Lower leg skin (tissue), 4 donors: ENCODE measurements around the gene GRAMD1A. TPM values are rescaled to one million over a fixed set of nuclear protein-coding genes. Genes with fewer than 3 reads are reported as not detected.
"Not testable (repeated sequence)": the region's sequence is repeated elsewhere in the genome, so short reads cannot be mapped to it uniquely, and the experiment has no call there.

ENCODE experiments used
- DNase-seq, 2 donors: peaks; one replicate each; pipeline ENCODE4 v3.0.0-alpha.2; 2019; ENCODE audit warnings: low spot score in 2 of 2
- H3K4me3 ChIP-seq: fragments of 200-600 bp; sonication (generic); 2 replicates; pipeline ENCODE4 v1.5.1; 2017; ENCODE audit warnings: mild to moderate bottlenecking, low read depth; ENCODE audit not compliant: poor library complexity, severe bottlenecking
- POLR2A ChIP-seq, 2 donors: fragments of 450-650 bp; IDR thresholded peaks; one replicate each; pipeline ENCODE4 v1.6.1; 2016 to 2017; ENCODE audit warnings: antibody characterized with exemption in 2 of 2, mild to moderate bottlenecking in 1 of 2, moderate library complexity in 1 of 2
- WGBS, 2 donors: methylation state at CpG; one replicate each; pipeline ENCODE4 v1.1.5; 2018; 5-methylcytosine and 5-hydroxymethylcytosine counted together
- intact Hi-C: fragments of 100-400 bp; cut with DNase I; formaldehyde crosslinking; loops from one replicate; pipeline ENCODE4 v1.15.0; 2023; ENCODE audit warnings: low total_unique reads
- total RNA-seq, 4 donors: library from RNA; depleted of rRNA; stranded (reverse); fragments of >200 nt; gene quantifications; one replicate each; pipeline ENCODE4 v1.1.0, GENCODE V29; 2016
- TF ChIP-seq, protein P1 (sequence below), 3 donors: fragments of 450-650 bp; IDR thresholded peaks; one replicate each; pipeline ENCODE4 v1.5.1; 2016; ENCODE audit warnings: antibody characterized with exemption in 3 of 3, mild to moderate bottlenecking in 3 of 3, moderate library complexity in 2 of 3

Gene GRAMD1A
- total RNA-seq, 4 donors from 2014 or later = 12.6 to 49.2 (median 20.3) TPM

GRCh38 chr19:35005256-35005977 is 5.3 kb downstream of the GRAMD1A start:
- no peak for TF ChIP-seq POLR2A (IDR thresholded peaks at IDR 0.05)
- DNase-seq = no peak
- WGBS, 2 donors = 88 to 90% methylated on average over 11 of the region's 11 CpGs
- intact Hi-C loops = no loop called here
- no peak overlapping the region for H3K4me3 ChIP-seq

DNA sequence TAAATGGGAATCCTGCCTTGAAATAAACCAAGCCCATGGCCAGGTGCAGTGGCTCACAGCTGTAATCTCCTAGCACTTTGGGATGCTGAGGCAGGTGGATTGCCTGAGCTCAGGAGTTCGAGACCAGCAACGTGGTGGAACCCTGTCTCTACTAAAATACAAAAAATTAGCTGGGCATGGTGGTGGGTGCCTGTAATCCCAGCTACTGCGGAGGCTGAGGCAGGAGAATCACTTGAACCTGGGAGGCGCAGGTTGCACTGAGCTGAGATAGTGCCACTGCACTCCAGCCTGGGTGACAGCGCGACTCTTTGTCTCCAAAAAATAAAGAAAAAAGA is 5.9 kb downstream of the GRAMD1A start:
- H3K4me3 ChIP-seq, DNase-seq, intact Hi-C loops: not testable (repeated sequence)
- WGBS, 2 donors = 93 to 99% methylated on average over 6 of the region's 6 CpGs

GRCh38 chr19:35006342-35006998 is 6.3 kb downstream of the GRAMD1A start:
- WGBS, 2 donors = 78 to 84% methylated on average over 15 of the region's 15 CpGs
- no peak for TF ChIP-seq POLR2A (IDR thresholded peaks at IDR 0.05)
- TF ChIP-seq, protein P1, sequence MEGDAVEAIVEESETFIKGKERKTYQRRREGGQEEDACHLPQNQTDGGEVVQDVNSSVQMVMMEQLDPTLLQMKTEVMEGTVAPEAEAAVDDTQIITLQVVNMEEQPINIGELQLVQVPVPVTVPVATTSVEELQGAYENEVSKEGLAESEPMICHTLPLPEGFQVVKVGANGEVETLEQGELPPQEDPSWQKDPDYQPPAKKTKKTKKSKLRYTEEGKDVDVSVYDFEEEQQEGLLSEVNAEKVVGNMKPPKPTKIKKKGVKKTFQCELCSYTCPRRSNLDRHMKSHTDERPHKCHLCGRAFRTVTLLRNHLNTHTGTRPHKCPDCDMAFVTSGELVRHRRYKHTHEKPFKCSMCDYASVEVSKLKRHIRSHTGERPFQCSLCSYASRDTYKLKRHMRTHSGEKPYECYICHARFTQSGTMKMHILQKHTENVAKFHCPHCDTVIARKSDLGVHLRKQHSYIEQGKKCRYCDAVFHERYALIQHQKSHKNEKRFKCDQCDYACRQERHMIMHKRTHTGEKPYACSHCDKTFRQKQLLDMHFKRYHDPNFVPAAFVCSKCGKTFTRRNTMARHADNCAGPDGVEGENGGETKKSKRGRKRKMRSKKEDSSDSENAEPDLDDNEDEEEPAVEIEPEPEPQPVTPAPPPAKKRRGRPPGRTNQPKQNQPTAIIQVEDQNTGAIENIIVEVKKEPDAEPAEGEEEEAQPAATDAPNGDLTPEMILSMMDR (IDR thresholded peaks at IDR 0.05) = peak in 1 of 3 donors; percentile 22
- no peak overlapping the region for H3K4me3 ChIP-seq
- intact Hi-C loops = no loop called here
- DNase-seq = no peak

GRCh38 chr19:35006999-35007365 is 6.9 kb downstream of the GRAMD1A start:
- DNase-seq = no peak
- intact Hi-C loops = no loop called here
- 85 to 96% methylated on average over 5 of the region's 5 CpGs for WGBS, 2 donors
- TF ChIP-seq POLR2A (IDR thresholded peaks at IDR 0.05) = no peak
- TF ChIP-seq, protein P1 (IDR thresholded peaks at IDR 0.05) = no peak
- no peak overlapping the region for H3K4me3 ChIP-seq

GRCh38 chr19:35007427-35007826 is 7.3 kb downstream of the GRAMD1A start:
- WGBS, 2 donors = 95 to 96% methylated on average over 8 of the region's 8 CpGs
- H3K4me3 ChIP-seq, DNase-seq, intact Hi-C loops: not testable (repeated sequence)

GRCh38 chr19:35008891-35009341 is 8.8 kb downstream of the GRAMD1A start:
- TF ChIP-seq, protein P1 (IDR thresholded peaks at IDR 0.05) = no peak
- TF ChIP-seq POLR2A (IDR thresholded peaks at IDR 0.05) = no peak
- H3K4me3 ChIP-seq = no peak overlapping the region
- no peak for DNase-seq
- intact Hi-C loops = no loop called here
- WGBS, 2 donors = 85 to 86% methylated on average over 12 of the region's 12 CpGs

DNA sequence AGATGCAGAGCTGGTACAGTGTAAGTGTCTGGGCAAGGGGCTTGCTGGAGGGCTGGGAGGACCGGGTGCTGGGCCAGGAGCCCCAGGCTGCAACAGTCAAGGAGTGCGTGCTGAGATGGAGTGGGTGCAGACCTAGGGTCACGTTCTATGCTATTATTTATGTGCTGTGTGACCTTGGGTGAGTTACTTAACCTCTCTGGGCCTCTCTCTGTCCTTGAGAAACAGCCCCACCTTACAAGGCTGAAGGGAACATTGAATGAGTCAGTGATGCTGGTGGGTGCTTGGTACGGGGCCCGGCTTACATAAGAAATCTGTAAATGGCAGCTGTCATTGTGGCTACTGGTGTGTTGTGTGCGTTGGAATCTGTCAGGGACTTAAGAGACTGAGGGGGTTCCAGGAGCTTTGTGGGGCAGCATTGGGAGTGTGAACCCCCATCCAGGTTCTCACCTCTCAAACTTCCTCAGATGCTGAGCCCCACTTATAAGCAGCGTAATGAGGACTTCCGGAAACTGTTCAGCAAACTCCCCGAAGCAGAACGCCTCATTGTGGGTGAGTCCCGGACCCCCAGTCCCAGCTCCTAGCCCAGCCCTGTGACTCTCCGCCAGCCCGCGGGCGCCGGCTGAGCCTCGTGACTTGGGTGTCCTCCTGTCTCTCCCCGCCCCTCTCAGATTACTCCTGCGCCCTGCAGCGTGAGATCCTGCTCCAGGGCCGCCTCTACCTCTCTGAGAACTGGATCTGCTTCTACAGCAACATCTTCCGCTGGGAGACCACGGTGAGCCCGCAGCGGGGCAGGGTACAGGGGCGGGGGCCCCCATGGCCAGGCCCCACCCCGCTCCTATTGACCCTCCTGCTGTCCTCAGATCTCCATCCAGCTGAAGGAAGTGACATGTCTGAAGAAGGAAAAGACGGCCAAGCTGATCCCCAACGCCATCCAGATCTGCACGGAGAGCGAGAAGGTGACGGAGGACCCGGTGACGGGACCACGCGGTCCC is 9.6 kb downstream of the GRAMD1A start:
- no peak for TF ChIP-seq POLR2A (IDR thresholded peaks at IDR 0.05)
- TF ChIP-seq, protein P1 (IDR thresholded peaks at IDR 0.05) = no peak
- H3K4me3 ChIP-seq = no peak overlapping the region
- 87 to 88% methylated on average over 36 of the region's 36 CpGs for WGBS, 2 donors
- no peak for DNase-seq
- intact Hi-C loops = loop anchor here (5.0 kb wide), 1 partner anchor 32 kb away; no protein-coding TSS in a partner anchor
